HEK293 (cell line): ENCODE data around the gene STXBP3.

Experiments used
- ATF2 ChIP-seq: fragments of 450-650 bp; formaldehyde crosslinking; IDR thresholded peaks from 2 replicates; pipeline ENCODE4 v1.5.1; 2016; ENCODE audit warnings: missing biosample characterization, missing genetic modification characterization, low read depth
- BCL11A ChIP-seq: fragments of 450-650 bp; formaldehyde crosslinking; IDR thresholded peaks from 2 replicates; pipeline ENCODE4 v1.5.1; 2016; ENCODE audit warnings: low read depth, missing biosample characterization, missing genetic modification characterization
- FEZF1 ChIP-seq: fragments of 450-650 bp; formaldehyde crosslinking; IDR thresholded peaks from 2 replicates; pipeline ENCODE4 v1.5.1; 2016; ENCODE audit warnings: missing biosample characterization, missing genetic modification characterization
- GFI1B ChIP-seq: fragments of 450-650 bp; formaldehyde crosslinking; IDR thresholded peaks from 2 replicates; pipeline ENCODE4 v1.5.1; 2016; ENCODE audit warnings: missing biosample characterization, missing genetic modification characterization
- GLI4 ChIP-seq: fragments of 450-650 bp; formaldehyde crosslinking; IDR thresholded peaks from 2 replicates; pipeline ENCODE4 v1.5.1; 2016; ENCODE audit warnings: missing biosample characterization, missing genetic modification characterization
- GLIS2 ChIP-seq: fragments of 450-650 bp; formaldehyde crosslinking; IDR thresholded peaks from 2 replicates; pipeline ENCODE4 v1.5.1; 2016; ENCODE audit warnings: missing biosample characterization, missing genetic modification characterization
- INSM2 ChIP-seq: fragments of 450-650 bp; formaldehyde crosslinking; IDR thresholded peaks from 2 replicates; pipeline ENCODE4 v1.5.1; 2016; ENCODE audit warnings: missing biosample characterization, missing genetic modification characterization
- KLF17 ChIP-seq: fragments of 450-650 bp; formaldehyde crosslinking; IDR thresholded peaks from 2 replicates; pipeline ENCODE4 v1.5.1; 2016; ENCODE audit warnings: missing biosample characterization, missing genetic modification characterization
- KLF9 ChIP-seq: fragments of 450-650 bp; formaldehyde crosslinking; IDR thresholded peaks from 2 replicates; pipeline ENCODE4 v1.5.1; 2016; ENCODE audit warnings: missing biosample characterization, missing genetic modification characterization, low read depth
- SP7 ChIP-seq: fragments of 450-650 bp; formaldehyde crosslinking; IDR thresholded peaks from 2 replicates; pipeline ENCODE4 v1.5.1; 2016; ENCODE audit warnings: missing biosample characterization, missing genetic modification characterization
- TRIM28 ChIP-seq: IDR thresholded peaks from 2 replicates; pipeline ENCODE4 v1.6.1; 2011; ENCODE audit warnings: low read length, control low read depth, borderline replicate concordance
- TSHZ1 ChIP-seq: fragments of 450-650 bp; formaldehyde crosslinking; IDR thresholded peaks from 2 replicates; pipeline ENCODE4 v1.5.1; 2016; ENCODE audit warnings: missing biosample characterization, missing genetic modification characterization, borderline replicate concordance
- ZBTB1 ChIP-seq: fragments of 450-650 bp; formaldehyde crosslinking; IDR thresholded peaks from 2 replicates; pipeline ENCODE4 v1.5.1; 2016; ENCODE audit warnings: missing biosample characterization, missing genetic modification characterization
- ZBTB11 ChIP-seq: fragments of 450-650 bp; formaldehyde crosslinking; conservative IDR thresholded peaks from 2 replicates; pipeline ENCODE4 v1.5.1; 2016; ENCODE audit warnings: low read depth, missing biosample characterization, missing genetic modification characterization
- ZBTB20 ChIP-seq: fragments of 450-650 bp; formaldehyde crosslinking; IDR thresholded peaks from 2 replicates; pipeline ENCODE4 v1.5.1; 2016; ENCODE audit warnings: missing biosample characterization, missing genetic modification characterization
- ZBTB21 ChIP-seq: fragments of 450-650 bp; formaldehyde crosslinking; IDR thresholded peaks from 2 replicates; pipeline ENCODE4 v1.5.1; 2017; ENCODE audit warnings: missing biosample characterization, missing genetic modification characterization
- ZIC2 ChIP-seq: fragments of 450-650 bp; formaldehyde crosslinking; IDR thresholded peaks from 2 replicates; pipeline ENCODE4 v1.5.1; 2016; ENCODE audit warnings: missing biosample characterization, missing genetic modification characterization
- ZNF133 ChIP-seq: fragments of 450-650 bp; formaldehyde crosslinking; IDR thresholded peaks from 2 replicates; pipeline ENCODE4 v1.5.1; 2016; ENCODE audit warnings: missing biosample characterization, missing genetic modification characterization
- ZNF223 ChIP-seq: fragments of 450-650 bp; formaldehyde crosslinking; IDR thresholded peaks from 2 replicates; pipeline ENCODE4 v1.5.1; 2016; ENCODE audit warnings: missing biosample characterization, missing genetic modification characterization
- ZNF239 ChIP-seq: fragments of 450-650 bp; formaldehyde crosslinking; IDR thresholded peaks from 2 replicates; pipeline ENCODE4 v1.5.1; 2016; ENCODE audit warnings: missing biosample characterization, missing genetic modification characterization
- ZNF292 ChIP-seq: fragments of 450-650 bp; formaldehyde crosslinking; IDR thresholded peaks from 2 replicates; pipeline ENCODE4 v1.5.1; 2016; ENCODE audit warnings: low read depth, missing biosample characterization, missing genetic modification characterization, borderline replicate concordance
- ZNF48 ChIP-seq: fragments of 450-650 bp; formaldehyde crosslinking; IDR thresholded peaks from 2 replicates; pipeline ENCODE4 v1.5.1; 2016; ENCODE audit warnings: missing biosample characterization, missing genetic modification characterization
- ZNF521 ChIP-seq: fragments of 450-650 bp; formaldehyde crosslinking; IDR thresholded peaks from 2 replicates; pipeline ENCODE4 v1.5.1; 2017; ENCODE audit warnings: missing biosample characterization, mild to moderate bottlenecking, missing genetic modification characterization
- ZNF596 ChIP-seq: fragments of 450-650 bp; IDR thresholded peaks from 2 replicates; pipeline ENCODE4 v1.5.0; 2018; ENCODE audit warnings: missing biosample characterization, mild to moderate bottlenecking, missing genetic modification characterization, moderate library complexity
- ZNF626 ChIP-seq: fragments of 450-650 bp; sonication (Bioruptor Pico); formaldehyde crosslinking; IDR thresholded peaks from 2 replicates; pipeline ENCODE4 v1.5.1; 2018; ENCODE audit warnings: missing biosample characterization, missing genetic modification characterization, inconsistent platforms
- ZNF76 ChIP-seq: fragments of 450-650 bp; formaldehyde crosslinking; IDR thresholded peaks from 2 replicates; pipeline ENCODE4; 2016; ENCODE audit warnings: low read depth, missing biosample characterization, missing genetic modification characterization, borderline replicate concordance
- ZSCAN5A ChIP-seq: fragments of 450-650 bp; formaldehyde crosslinking; IDR thresholded peaks from 2 replicates; pipeline ENCODE4 v1.5.1; 2016; ENCODE audit warnings: missing biosample characterization, missing genetic modification characterization

The STXBP3 gene

GRCh38 chr1:108816049-108816893, 69.8 kb downstream of the STXBP3 start (continued):
- TF ChIP-seq KLF17 (tag by site-specific recombination) (no peak), ZNF48 (no peak), ZIC2 (tag by site-specific recombination) (no peak), GLI4 (tag by site-specific recombination) (no peak), GLIS2 (tag by site-specific recombination) (peak; percentile 53), ATF2 (tag by site-specific recombination) (0 out of 2 replicates have a peak, but pooled peaks have one; percentile 33), ZBTB21 (tag by site-specific recombination) (peak; percentile 61), ZBTB11 (tag by site-specific recombination) (no peak), INSM2 (tag by site-specific recombination) (no peak), BCL11A (tag by site-specific recombination) (no peak), GFI1B (tag by site-specific recombination) (peak; percentile 36; the same call in 1 of the 2 replicates), ZNF76 (no peak), ZNF626 (tag by site-specific recombination) (no peak), ZNF521 (tag by site-specific recombination) (no peak), ZNF223 (tag by site-specific recombination) (no peak), FEZF1 (tag by site-specific recombination) (peak; percentile 78), ZSCAN5A (tag by site-specific recombination) (no peak), ZBTB20 (tag by site-specific recombination) (no peak), TRIM28 (no peak; the same call in 1 of the 2 replicates), SP7 (tag by site-specific recombination) (peak; percentile 62), ZNF239 (tag by site-specific recombination) (no peak), ZNF133 (tag by site-specific recombination) (no peak), ZNF292 (tag by site-specific recombination) (no peak), KLF9 (tag by site-specific recombination) (peak; percentile 32; the same call in 1 of the 2 replicates), TSHZ1 (tag by site-specific recombination) (no peak), ZBTB1 (tag by site-specific recombination) (no peak), ZNF596 (tag by site-specific recombination) (no peak)
